ENCODE results near the gene PATE2. TPM values are rescaled to one million over a fixed set of nuclear protein-coding genes. Genes with fewer than 3 reads are reported as not detected.

Gene PATE2
- total RNA-seq, 4 donors from 2014 or later, result 3.1 TPM; not detected in 3

DNA sequence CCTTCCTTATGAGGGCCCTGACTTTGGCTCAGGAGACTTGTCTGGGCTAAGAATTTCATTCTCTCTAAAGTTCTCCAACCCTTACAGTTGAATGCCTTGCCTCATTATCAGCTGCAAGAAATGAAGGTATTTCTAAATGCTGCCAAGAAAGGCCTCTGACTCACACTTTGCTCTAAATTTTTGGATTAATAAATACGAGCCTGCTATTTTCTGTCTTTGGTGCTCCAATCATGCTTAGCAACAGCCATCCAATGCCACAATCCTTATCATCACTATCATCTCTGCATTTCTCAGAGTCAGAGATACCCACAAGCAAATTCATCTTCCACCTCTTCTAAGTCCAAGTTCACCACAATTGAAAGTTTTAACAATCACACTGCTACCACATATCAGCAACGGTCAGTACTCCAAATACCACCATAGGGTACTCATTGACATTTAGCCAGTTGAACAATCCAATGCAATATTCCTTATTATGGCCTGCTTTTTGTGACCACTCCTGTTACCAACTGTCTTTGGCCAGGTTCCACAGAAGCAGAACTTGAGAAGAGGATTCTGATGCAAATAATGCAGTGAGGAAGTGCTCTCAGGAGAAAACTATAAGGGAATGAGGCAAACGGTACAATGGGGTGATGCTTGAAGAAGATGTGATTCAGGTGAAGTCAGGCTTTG is 5.7 kb downstream of the PATE2 start:
- WGBS, 2 donors, result 42 to 45% methylated on average over 3 of the region's 3 CpGs
- TF ChIP-seq CTCF (IDR thresholded peaks at IDR 0.05) (no peak), POLR2A (IDR thresholded peaks at IDR 0.05) (no peak)
- Histone ChIP-seq H3K4me1 (no peaks in the 10 kb centered on the region), H3K9me3 (no peaks in the 10 kb centered on the region), H3K4me3 (no peak overlapping the region), H3K27me3 (no peaks in the 10 kb centered on the region), H3K36me3 (no peaks in the 10 kb centered on the region), H3K27ac (no peak overlapping the region)
- intact Hi-C loops (cut with DNase I), result no loop called here
- no peak for DNase-seq

DNA sequence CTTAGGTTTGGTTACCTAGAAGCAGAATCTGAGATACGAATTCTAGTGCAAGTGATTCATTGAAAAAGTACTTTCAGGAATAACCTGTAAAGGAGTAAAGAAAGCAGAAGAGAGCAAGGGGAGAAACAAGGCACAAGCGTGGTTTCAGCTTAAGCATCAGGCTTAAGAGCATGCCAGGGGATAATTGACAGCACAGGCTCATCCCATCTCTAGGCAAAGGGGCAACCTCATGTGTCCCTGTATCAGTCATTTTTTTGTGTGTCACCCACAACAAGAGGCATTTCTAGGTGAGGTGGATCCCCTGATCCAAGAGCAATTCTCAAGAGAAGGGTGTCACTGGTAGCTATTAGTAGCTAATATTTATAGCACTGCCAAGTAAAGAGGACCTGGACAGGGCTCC is 8.0 kb downstream of the PATE2 start:
- Histone ChIP-seq H3K9me3 (no peaks in the 10 kb centered on the region), H3K4me1 (no peaks in the 10 kb centered on the region), H3K4me3 (no peak overlapping the region), H3K27me3 (no peaks in the 10 kb centered on the region), H3K27ac (no peak overlapping the region), H3K36me3 (no peaks in the 10 kb centered on the region)
- TF ChIP-seq POLR2A (IDR thresholded peaks at IDR 0.05), result no peak
- TF ChIP-seq CTCF (IDR thresholded peaks at IDR 0.05), result no peak
- intact Hi-C loops (cut with DNase I), result no loop called here
- no peak for DNase-seq
- 84 to 89% methylated on average over 2 of the region's 2 CpGs for WGBS, 2 donors

DNA sequence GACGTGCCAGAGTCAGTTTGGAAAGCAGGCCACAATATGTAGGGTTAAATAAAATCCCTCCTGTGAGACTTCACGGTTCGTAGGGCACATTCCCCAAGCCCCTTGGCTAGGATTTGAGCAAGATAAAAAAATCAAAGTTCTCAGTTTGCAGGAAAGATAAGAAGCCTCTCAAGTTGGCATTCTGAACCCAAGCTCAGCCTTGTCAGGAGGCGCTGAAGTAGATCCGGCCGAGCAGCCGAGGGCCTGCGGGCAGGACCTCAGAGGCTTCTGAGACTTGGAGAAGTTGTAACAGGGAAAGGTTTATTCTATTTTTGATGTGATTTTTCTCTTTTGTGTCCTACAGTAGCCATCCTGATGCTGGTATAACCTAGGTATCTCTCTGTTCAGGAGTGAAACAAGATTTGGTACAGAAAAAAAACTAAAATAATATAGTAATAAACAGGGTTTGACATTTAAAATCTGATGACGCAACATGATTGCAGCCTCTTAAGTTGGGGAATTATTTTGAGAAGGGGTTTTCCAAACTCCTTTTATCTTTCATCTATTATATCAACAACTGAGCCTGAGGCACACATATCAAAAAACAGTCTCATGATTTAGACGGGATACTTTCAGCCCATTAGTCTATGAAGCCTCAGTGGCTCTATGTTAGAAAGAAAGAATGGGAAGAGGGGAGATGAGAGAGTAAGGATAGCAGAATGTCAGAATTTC is 10.1 kb downstream of the PATE2 start:
- Histone ChIP-seq H3K27me3 (no peaks in the 10 kb centered on the region), H3K27ac (no peak overlapping the region), H3K4me3 (no peak overlapping the region), H3K36me3 (no peaks in the 10 kb centered on the region), H3K9me3 (no peaks in the 10 kb centered on the region), H3K4me1 (no peaks in the 10 kb centered on the region)
- DNase-seq, result no peak
- WGBS, 2 donors, result 49 to 59% methylated on average over 10 of the region's 10 CpGs
- intact Hi-C loops (cut with DNase I), result no loop called here
- TF ChIP-seq POLR2A (IDR thresholded peaks at IDR 0.05) (no peak), CTCF (IDR thresholded peaks at IDR 0.05) (no peak)

DNA sequence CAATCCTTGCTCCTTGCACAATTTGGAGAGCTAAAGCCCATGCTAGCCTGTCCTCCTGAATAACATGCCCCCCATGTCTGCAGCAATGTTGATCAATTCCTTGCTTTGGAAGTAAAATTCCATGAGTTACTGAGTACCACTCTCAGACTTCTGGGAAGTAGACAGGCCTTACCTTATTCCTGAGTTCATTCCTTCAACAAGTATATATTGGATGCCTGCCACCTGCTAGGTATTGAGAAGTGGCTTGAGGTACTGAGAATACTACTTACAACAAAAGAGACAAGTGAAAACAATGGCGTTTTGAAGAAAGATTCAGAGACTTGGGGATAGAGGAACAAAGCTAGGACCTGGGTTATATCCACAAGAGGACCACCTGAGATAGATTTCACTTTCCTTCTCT is 12.4 kb downstream of the PATE2 start:
- Histone ChIP-seq H3K4me1 (no peaks in the 10 kb centered on the region), H3K27me3 (no peaks in the 10 kb centered on the region), H3K27ac (no peak overlapping the region), H3K9me3 (no peaks in the 10 kb centered on the region), H3K4me3 (no peak overlapping the region), H3K36me3 (no peaks in the 10 kb centered on the region)
- TF ChIP-seq CTCF (IDR thresholded peaks at IDR 0.05) (no peak), POLR2A (IDR thresholded peaks at IDR 0.05) (no peak)
- no peak for DNase-seq
- WGBS, 2 donors, result 31 to 45% methylated on average over 1 of the region's 1 CpG
- intact Hi-C loops (cut with DNase I), result no loop called here

GRCh38 chr11:125763483-125763882 is 15.1 kb downstream of the PATE2 start:
- Histone ChIP-seq H3K4me1 (no peaks in the 10 kb centered on the region), H3K36me3 (no peaks in the 10 kb centered on the region), H3K27ac (no peak overlapping the region), H3K27me3 (no peaks in the 10 kb centered on the region), H3K9me3 (no peaks in the 10 kb centered on the region), H3K4me3 (no peak overlapping the region)
- intact Hi-C loops (cut with DNase I), result no loop called here
- no peak for DNase-seq
- 88 to 92% methylated on average over 2 of the region's 2 CpGs for WGBS, 2 donors
- no peak for TF ChIP-seq CTCF (IDR thresholded peaks at IDR 0.05)
- TF ChIP-seq POLR2A (IDR thresholded peaks at IDR 0.05), result no peak
